GM13976 (cell line): ENCODE data around the gene SLC31A2.
"Not testable (repeated sequence)": the region's sequence is repeated elsewhere in the genome, so short reads cannot be mapped to it uniquely, and the experiment has no call there.

Source experiments
- DNase-seq: peaks from one replicate; pipeline ENCODE4 v3.0.0; 2012; ENCODE audit warnings: low spot score
- CTCF ChIP-seq: IDR thresholded peaks from 2 replicates; pipeline ENCODE4 v1.5.1; 2012; ENCODE audit warnings: borderline replicate concordance, mild to moderate bottlenecking; ENCODE audit not compliant: insufficient read depth; ENCODE audit errors: extremely low read depth, missing control alignments, control extremely low read depth
- in situ Hi-C: fragments of 300-500 bp; cut with MboI; formaldehyde crosslinking; loops from one replicate; pipeline ENCODE4 v1.12.0; 2022; ENCODE audit warnings: low sequenced_read_pairs, mixed read lengths, inconsistent platforms; ENCODE audit not compliant: unreplicated experiment

SLC31A2 gene

DNA sequence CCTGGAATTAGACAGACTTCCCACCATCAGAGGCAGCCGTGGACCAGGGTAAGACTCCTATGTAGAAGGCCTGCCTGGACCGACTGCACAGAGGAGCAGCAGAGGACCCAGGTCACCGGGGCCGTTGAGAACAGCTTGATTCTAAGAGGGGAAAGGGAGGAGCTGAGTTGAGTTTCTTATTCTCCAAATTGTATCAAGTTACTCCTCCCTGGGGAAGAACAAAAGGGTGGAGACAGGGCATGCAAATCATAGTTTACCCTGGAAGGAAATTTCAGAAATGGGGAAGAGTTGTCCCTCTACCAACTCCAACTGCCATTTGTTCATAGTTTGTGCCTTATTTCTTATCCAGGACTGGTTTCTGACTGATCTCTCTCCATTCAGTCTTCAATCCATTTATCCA lies 20.9 kb upstream of the SLC31A2 start:
- in situ Hi-C loops = loop anchor here (25.0 kb wide), 1 partner anchor 532 kb away; no protein-coding TSS in a partner anchor
- DNase-seq = no peak

GRCh38 chr9:113131689-113132151 lies 19.1 kb upstream of the SLC31A2 start:
- in situ Hi-C loops = loop anchor here (25.0 kb wide), 1 partner anchor 531 kb away; no protein-coding TSS in a partner anchor
- no peak for DNase-seq
- no peak for TF ChIP-seq CTCF

More for the DNA sequence above, 20.9 kb upstream of the SLC31A2 start:
- TF ChIP-seq CTCF = no peak

DNA sequence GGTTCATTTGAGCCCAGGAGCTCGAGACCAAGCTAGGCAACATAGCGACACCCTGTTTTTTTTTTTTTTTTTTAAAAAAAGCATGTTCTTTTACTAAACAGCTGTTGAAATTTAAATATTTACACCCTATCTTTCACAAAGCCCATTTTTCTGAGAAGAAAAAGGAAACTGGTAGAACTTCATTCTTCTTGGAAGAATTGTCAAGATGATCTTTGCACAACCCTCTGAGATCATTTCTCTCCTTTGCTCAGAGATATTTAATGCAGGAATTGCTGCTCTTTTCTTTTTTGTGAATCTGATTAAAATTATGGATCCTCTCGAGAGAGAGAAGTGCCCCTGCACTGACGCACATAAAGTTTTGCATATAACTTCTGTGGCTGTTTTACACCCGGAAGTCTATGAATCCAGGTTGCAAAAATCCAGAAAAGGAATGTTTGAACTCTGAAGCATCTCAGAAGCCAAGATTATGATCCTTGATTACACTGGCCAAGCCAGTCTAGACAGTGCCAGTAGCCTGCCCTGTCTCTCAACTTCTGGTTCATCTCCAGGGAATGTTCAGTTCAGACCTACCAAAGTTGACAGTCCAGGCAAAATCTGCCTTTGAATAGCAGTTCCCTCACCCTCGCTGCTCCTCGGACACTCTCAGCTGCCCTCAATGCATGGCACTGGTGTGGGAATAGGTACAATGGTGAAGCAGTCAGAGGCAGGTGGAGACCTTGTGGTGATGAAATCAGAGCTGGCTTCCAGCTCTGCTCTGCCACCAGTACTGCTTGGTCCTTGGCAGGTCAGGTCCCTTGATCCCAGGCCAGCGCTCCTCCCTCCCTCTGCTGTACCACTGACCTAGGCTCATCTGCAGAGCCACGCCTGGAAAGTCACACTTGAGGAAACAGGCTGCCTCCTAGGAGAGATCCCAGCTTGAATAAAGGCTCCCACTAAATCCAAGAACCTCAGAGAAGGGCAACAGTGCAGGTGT lies 13.3 kb upstream of the SLC31A2 start:
- in situ Hi-C loops = loop anchor here (25.0 kb wide), 1 partner anchor 525 kb away; no protein-coding TSS in a partner anchor
- no peak for DNase-seq
- TF ChIP-seq CTCF = no peak

DNA sequence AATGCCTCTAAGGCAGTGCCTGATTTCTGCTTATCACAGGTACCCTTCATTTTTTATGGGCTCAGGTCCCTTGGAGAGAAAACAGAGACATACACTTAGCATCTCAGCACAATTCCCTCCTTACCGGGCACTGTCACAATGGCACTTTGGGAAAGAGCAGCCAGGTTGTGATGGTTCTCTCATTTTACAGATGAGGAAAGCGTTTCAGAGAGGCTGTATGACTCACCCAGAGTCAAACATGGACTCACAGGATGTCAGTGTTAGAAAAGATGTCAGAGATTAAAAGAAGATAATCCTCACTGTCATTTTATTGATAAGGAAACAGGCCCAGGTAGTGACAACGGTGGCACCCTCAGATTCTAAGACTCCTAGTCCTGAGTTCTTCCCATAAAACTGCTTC lies 12.0 kb upstream of the SLC31A2 start:
- in situ Hi-C loops = loop anchor here (25.0 kb wide), 1 partner anchor 524 kb away; no protein-coding TSS in a partner anchor
- no peak for TF ChIP-seq CTCF
- no peak for DNase-seq

- no peak for DNase-seq
- in situ Hi-C loops = loop anchor here (25.0 kb wide), 1 partner anchor 523 kb away; no protein-coding TSS in a partner anchor
- TF ChIP-seq CTCF = no peak
Observed at GRCh38 chr9:113139225-113139829, 11.5 kb upstream of the SLC31A2 start.

DNA sequence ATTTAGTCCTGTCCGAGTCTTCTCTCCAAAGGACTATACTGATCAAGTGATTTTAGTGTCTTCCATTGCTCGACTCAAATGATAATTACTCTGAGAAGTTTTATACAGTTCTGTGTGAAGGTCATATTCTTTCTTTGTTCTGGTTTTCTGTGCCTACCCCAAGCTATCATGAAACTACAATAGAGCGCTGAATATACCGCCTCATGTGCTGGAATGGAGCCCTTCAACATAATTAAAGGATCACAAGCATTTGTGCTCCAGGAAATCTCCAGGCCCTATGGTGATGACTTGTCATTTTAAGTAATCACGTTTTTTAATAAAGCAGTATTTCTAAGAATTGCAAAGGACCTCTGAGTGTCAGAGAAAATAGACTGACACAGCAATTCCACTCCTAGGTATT lies 10.9 kb upstream of the SLC31A2 start:
- DNase-seq = no peak
- TF ChIP-seq CTCF = no peak
- in situ Hi-C loops = loop anchor here (25.0 kb wide), 1 partner anchor 522 kb away; no protein-coding TSS in a partner anchor

GRCh38 chr9:113140896-113141295 lies 9.9 kb upstream of the SLC31A2 start:
- DNase-seq = not testable (repeated sequence)
- in situ Hi-C loops = loop anchor here (25.0 kb wide), 1 partner anchor 521 kb away; no protein-coding TSS in a partner anchor
